Lower lobe of right lung (tissue), 2 donors: Measurements from ENCODE around the gene CCNA2. TPM values are rescaled to one million over a fixed set of nuclear protein-coding genes. Genes with fewer than 3 reads are reported as not detected.
A peak's percentile ranks its signal among the peaks of the same experiment; 100 is the strongest.

Experiments
- ATAC-seq, 2 donors: fragments of 200-7000 bp; cut with Tn5 transposase; one replicate each; pipeline ENCODE4 v1.9.1; 2020 to 2022; ENCODE audit warnings: mild to moderate bottlenecking in 2 of 2, moderate library complexity in 2 of 2
- DNase-seq: peaks from one replicate; pipeline ENCODE4 v3.0.0-alpha.2; 2020
- H3K27ac ChIP-seq: fragments of 200-600 bp; one replicate; pipeline ENCODE4 v1.8.0; 2022
- H3K27me3 ChIP-seq: fragments of 200-600 bp; one replicate; pipeline ENCODE4 v1.8.0; 2022; ENCODE audit warnings: low read depth
- H3K36me3 ChIP-seq: fragments of 200-600 bp; one replicate; pipeline ENCODE4 v1.8.0; 2022; ENCODE audit warnings: mild to moderate bottlenecking
- H3K4me1 ChIP-seq: fragments of 200-600 bp; one replicate; pipeline ENCODE4 v1.8.0; 2022
- H3K4me3 ChIP-seq: fragments of 200-600 bp; one replicate; pipeline ENCODE4 v1.8.0; 2022; ENCODE audit warnings: mild to moderate bottlenecking
- H3K9me3 ChIP-seq: fragments of 200-600 bp; one replicate; pipeline ENCODE4 v1.8.0; 2022
- intact Hi-C: fragments of 100-400 bp; cut with DNase I; formaldehyde crosslinking; loops from one replicate; pipeline ENCODE4 v1.11.0; 2022
- total RNA-seq: library from RNA; stranded (reverse); fragmentation: NEBNext Ultra II Directional; extraction: Animal tissue kit (Norgen Biotek cat#: 25700); gene quantifications from one replicate; pipeline ENCODE4 v1.2.1, GENCODE V29; 2021
- TF ChIP-seq, protein P1 (sequence below): fragments of 200-600 bp; IDR thresholded peaks from one replicate; pipeline ENCODE4 v1.8.0; 2022; ENCODE audit warnings: antibody characterized with exemption, mild to moderate bottlenecking
- donor health status: DM: no; HTN: yes; CAD: no; lungs with severe emphysema.

The CCNA2 gene
- total RNA-seq, 1 donor from 2014 or later, result 2.2 TPM

DNA sequence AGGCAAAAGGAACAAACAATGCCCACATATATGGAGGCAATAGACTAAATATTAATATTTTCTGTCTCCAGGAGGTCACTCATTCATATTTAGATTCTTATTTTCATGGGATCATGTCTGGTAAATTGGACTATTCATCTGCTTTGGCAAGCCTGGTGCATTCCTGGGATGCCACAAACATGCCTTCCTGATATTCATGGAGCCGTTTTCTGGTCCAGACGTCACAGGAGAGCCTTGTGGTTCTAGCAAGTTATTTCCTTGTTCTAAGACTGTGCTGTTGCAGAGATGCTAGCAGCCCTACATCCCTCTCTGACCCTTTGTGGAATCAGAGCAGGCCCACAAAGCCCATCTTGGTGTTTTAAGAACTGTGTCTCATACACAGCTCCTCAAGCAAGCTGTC lies 38.7 kb downstream of the CCNA2 start:
- no peak for DNase-seq
- Histone ChIP-seq H3K4me3 (no peak overlapping the region), H3K27me3 (no peaks in the 10 kb centered on the region), H3K4me1 (no peaks in the 10 kb centered on the region), H3K9me3 (no peaks in the 10 kb centered on the region), H3K27ac (no peak overlapping the region), H3K36me3 (no peaks in the 10 kb centered on the region)
- TF ChIP-seq, protein P1, sequence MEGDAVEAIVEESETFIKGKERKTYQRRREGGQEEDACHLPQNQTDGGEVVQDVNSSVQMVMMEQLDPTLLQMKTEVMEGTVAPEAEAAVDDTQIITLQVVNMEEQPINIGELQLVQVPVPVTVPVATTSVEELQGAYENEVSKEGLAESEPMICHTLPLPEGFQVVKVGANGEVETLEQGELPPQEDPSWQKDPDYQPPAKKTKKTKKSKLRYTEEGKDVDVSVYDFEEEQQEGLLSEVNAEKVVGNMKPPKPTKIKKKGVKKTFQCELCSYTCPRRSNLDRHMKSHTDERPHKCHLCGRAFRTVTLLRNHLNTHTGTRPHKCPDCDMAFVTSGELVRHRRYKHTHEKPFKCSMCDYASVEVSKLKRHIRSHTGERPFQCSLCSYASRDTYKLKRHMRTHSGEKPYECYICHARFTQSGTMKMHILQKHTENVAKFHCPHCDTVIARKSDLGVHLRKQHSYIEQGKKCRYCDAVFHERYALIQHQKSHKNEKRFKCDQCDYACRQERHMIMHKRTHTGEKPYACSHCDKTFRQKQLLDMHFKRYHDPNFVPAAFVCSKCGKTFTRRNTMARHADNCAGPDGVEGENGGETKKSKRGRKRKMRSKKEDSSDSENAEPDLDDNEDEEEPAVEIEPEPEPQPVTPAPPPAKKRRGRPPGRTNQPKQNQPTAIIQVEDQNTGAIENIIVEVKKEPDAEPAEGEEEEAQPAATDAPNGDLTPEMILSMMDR, result no peak
- ATAC-seq, result peak; percentile 29 to 55
- intact Hi-C loops, result no loop called here

DNA sequence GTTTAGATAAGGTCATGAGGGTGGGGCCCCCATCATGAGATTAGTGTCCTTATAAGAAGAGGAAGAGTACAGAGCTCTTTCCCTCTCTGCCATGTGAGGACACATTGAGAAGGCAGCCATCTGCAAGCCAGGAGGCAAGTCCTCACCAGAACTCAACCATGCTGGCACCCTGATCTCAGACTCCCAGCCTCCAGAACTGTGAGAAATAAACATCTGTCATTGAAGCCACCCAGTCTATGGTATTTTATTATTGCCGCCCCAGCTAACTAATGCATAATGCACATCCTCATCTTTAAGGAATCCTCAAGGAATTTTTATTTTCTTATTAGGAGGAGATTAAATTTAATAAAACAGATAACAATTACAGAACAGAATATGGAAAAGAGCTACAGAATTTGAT lies 39.3 kb downstream of the CCNA2 start:
- H3K27me3 ChIP-seq, result no peaks in the 10 kb centered on the region
- no peaks in the 10 kb centered on the region for H3K36me3 ChIP-seq
- TF ChIP-seq, protein P1, result no peak
- no peak overlapping the region for H3K27ac ChIP-seq
- intact Hi-C loops, result no loop called here
- H3K4me1 ChIP-seq, result no peaks in the 10 kb centered on the region
- H3K9me3 ChIP-seq, result no peaks in the 10 kb centered on the region
- ATAC-seq (no peak), DNase-seq (no peak)
- no peak overlapping the region for H3K4me3 ChIP-seq

DNA sequence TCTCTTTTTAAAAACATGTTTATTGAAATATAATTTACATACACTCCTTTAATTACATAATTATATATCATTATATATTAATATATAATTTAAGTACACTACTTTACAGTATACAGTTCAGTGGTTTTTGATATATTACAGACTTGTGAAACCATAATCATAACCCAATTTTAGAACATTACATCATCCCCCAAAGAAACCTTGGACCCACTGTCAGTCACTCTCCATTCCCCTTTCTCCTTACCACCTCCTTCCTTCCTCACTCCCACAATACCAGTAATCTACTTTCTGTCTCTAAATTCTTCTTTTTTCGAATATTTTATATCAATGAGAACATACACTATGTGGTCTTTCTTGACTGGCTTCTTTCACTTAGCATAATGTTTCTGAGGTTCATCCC lies 40.5 kb downstream of the CCNA2 start:
- TF ChIP-seq, protein P1, result no peak
- ATAC-seq (no peak), DNase-seq (no peak)
- Histone ChIP-seq H3K36me3 (no peaks in the 10 kb centered on the region), H3K27me3 (no peaks in the 10 kb centered on the region), H3K9me3 (no peaks in the 10 kb centered on the region), H3K4me3 (no peak overlapping the region), H3K4me1 (no peaks in the 10 kb centered on the region), H3K27ac (no peak overlapping the region)
- intact Hi-C loops, result no loop called here

DNA sequence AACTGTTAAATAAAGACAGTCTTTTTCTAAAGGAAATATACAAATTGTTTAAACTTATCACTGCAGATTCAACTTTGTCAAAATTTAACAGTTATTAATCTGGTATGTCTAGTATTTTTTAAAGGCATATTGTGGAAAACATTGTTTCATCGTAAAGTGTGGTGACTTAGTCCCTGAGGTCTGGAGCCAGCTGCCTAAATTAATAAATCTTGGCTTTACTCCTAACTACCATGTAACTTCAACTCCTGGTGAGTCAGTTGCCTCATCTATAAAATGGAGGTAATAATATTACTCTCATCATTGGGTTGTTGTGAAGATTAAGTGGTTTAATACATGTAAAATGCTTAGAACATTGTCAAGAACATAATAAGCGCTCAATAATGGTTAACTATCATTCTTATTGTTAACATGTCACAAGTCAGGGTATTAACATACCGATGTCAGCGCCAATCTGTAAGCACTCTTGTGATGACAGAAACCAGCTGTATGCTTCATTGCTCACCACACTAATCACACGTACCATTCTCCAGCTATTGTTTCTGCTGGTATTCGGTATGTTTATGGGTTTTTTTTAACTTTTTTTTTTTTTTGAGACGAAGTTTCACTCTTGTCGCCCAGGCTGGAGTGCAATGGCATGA lies 44.6 kb downstream of the CCNA2 start:
- Histone ChIP-seq H3K27me3 (no peaks in the 10 kb centered on the region), H3K36me3 (no peaks in the 10 kb centered on the region), H3K4me1 (no peaks in the 10 kb centered on the region), H3K27ac (no peak overlapping the region), H3K9me3 (no peaks in the 10 kb centered on the region), H3K4me3 (no peak overlapping the region)
- TF ChIP-seq, protein P1, result no peak
- ATAC-seq (no peak), DNase-seq (no peak)
- intact Hi-C loops, result no loop called here

DNA sequence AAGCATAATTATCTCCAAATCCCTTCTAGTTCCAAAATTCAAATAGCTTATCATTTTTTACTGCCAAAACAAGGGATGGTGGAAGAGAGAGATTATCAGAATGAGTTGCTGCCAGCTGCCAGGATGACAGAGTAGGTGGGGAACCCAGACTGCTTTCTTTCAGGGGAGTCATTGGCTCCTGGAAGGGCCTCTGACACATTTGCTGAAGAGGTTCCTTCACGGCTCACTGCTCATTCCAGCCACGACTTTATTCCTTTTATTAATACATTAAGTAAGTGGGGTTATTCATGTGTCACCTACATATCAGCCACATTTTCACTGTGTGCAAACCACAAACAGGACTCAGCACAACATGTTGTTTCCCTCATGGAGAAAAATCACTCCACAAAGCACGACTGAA lies 46.1 kb downstream of the CCNA2 start:
- TF ChIP-seq, protein P1, result no peak
- H3K27ac ChIP-seq, result no peak overlapping the region
- H3K36me3 ChIP-seq, result no peaks in the 10 kb centered on the region
- no peak for DNase-seq
- H3K9me3 ChIP-seq, result no peaks in the 10 kb centered on the region
- ATAC-seq, result no peak
- no peak overlapping the region for H3K4me3 ChIP-seq
- intact Hi-C loops, result no loop called here
- no peaks in the 10 kb centered on the region for H3K4me1 ChIP-seq
- H3K27me3 ChIP-seq, result no peaks in the 10 kb centered on the region
